Pancreas (tissue), 10 donors: ENCODE data around the gene DHX32. TPM values are rescaled to one million over a fixed set of nuclear protein-coding genes. Genes with fewer than 3 reads are reported as not detected.

Experiments used
- ATAC-seq, 4 donors: fragments of 200-7000 bp; cut with Tn5 transposase; one replicate each; pipeline versions ENCODE4 v1.8.0 to v1.9.1; 2020; ENCODE audit warnings: mild to moderate bottlenecking in 4 of 4, moderate library complexity in 4 of 4
- DNase-seq, 6 donors: peaks; one replicate each; pipeline ENCODE4 v3.0.0-alpha.2; 2020
- FAIRE-seq: peaks from 2 replicates; lab custom pipeline; 2012; peaks lifted over from hg19 to GRCh38; lab: Jason Lieb, UNC
- H3K27ac ChIP-seq, 4 donors: fragments of 200-600 bp; sonication (generic); 1 replicate in 3 of 4; 2 replicates in 1 of 4; pipeline versions ENCODE4 v1.5.0 to v1.8.0; 2020
- H3K27me3 ChIP-seq, 4 donors: fragments of 200-600 bp; one replicate each; pipeline ENCODE4 v1.8.0; 2021
- H3K36me3 ChIP-seq, 3 donors: fragments of 200-600 bp; sonication (generic) in 1 of 3; one replicate each; pipeline versions ENCODE4 v1.5.0 to v1.8.0; 2020 to 2021
- H3K4me1 ChIP-seq, 3 donors: fragments of 200-600 bp; one replicate each; pipeline ENCODE4 v1.8.0; 2021
- H3K4me3 ChIP-seq, 4 donors: fragments of 200-600 bp; sonication (generic) in 2 of 4; one replicate each; pipeline versions ENCODE4 v1.5.0 to v1.8.0; 2020 to 2021
- H3K9me3 ChIP-seq, 4 donors: fragments of 200-600 bp; one replicate each; pipeline ENCODE4 v1.8.0; 2021
- WGBS, 2 donors: extraction: QIAGEN DNeasy Blood & Tissue Kit; methylation state at CpG; one replicate each; pipeline ENCODE4 v1.1.7; 2013; 5-methylcytosine and 5-hydroxymethylcytosine counted together
- intact Hi-C, 3 donors: fragments of 100-400 bp; cut with DNase I; formaldehyde crosslinking; loops; one replicate each; pipeline versions ENCODE4 v1.11.1 to v1.14.2; 2022
- polyA plus RNA-seq, 2 donors: library from polyadenylated mRNA; stranded (reverse); fragments of 200-250 nt; gene quantifications; one replicate each; pipeline ENCODE4 v1.2.3, GENCODE V29; 2013
- total RNA-seq, 6 donors: library from RNA; stranded (reverse); fragmentation: NEBNext Ultra II Directional in 4 of 6; extraction: Animal tissue kit (Norgen Biotek cat#: 25700) in 4 of 6; gene quantifications; one replicate each; pipeline versions ENCODE4 v1.2.1 to v1.2.4, GENCODE V29; 2021 to 2023
- TF ChIP-seq, protein P1 (sequence below), 4 donors: fragments of 200-600 bp; sonication (generic) in 3 of 4; IDR thresholded peaks; one replicate each; pipeline versions ENCODE4 v1.5.0 to v1.8.0; 2021; ENCODE audit warnings: antibody characterized with exemption in 4 of 4
- donor health status: healthy with polysubstance abuse.
- donor health status: DM: no; HTN: no; CAD: no; lungs with moderate emphysema.
- donor health status: DM: no; HTN: no; CAD: no.
- donor health status: control.
- donor health status: control.
- donor health status: Bipolar disorder and iron deficiency.
- donor health status: DM: yes; HTN: yes; CAD: no.
- donor health status: DM: no; HTN: no; CAD: no.
- donor health status: DM: no; HTN: no; CAD: no.
- donor health status: DM: yes; HTN: yes; CAD: no.

DHX32 gene
- total and polyA plus RNA-seq, 8 donors: 16.9 to 33.1 (median 24.1) TPM

DNA sequence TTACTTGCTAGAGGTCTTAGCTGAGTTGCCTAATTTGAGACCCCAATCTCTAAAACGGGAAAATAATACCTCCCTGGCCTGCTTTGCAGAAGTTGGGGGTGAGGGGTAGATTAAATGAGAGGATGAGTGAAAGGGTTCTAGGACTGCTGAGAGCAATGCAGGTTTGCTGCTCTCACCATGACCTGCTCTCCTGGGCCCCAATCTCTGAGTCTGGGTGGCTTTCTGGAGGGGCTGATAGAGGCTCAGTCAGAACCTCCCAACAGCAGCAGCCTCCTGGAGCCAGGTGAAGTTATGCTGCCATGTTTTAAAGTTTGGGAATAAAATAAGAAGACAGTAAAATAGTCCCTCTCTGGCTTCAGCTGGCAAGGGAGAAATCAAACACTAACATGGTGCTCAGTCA lies 65.3 kb downstream of the DHX32 start:
- ATAC-seq (no peak), DNase-seq (no peak), FAIRE-seq (no peak)
- 0 to 52% methylated on average over 1 of the region's 1 CpG for WGBS, 2 donors
- Histone ChIP-seq H3K36me3 (peaks cover 0 to 8% (median 0%) of the 10 kb centered on the region in 3 donors), H3K27ac (no peak overlapping the region), H3K4me1 (peaks cover 7 to 10% (median 10%) of the 10 kb centered on the region in 3 donors), H3K4me3 (no peak overlapping the region), H3K27me3 (no peaks in the 10 kb centered on the region), H3K9me3 (no peaks in the 10 kb centered on the region)
- TF ChIP-seq, protein P1, sequence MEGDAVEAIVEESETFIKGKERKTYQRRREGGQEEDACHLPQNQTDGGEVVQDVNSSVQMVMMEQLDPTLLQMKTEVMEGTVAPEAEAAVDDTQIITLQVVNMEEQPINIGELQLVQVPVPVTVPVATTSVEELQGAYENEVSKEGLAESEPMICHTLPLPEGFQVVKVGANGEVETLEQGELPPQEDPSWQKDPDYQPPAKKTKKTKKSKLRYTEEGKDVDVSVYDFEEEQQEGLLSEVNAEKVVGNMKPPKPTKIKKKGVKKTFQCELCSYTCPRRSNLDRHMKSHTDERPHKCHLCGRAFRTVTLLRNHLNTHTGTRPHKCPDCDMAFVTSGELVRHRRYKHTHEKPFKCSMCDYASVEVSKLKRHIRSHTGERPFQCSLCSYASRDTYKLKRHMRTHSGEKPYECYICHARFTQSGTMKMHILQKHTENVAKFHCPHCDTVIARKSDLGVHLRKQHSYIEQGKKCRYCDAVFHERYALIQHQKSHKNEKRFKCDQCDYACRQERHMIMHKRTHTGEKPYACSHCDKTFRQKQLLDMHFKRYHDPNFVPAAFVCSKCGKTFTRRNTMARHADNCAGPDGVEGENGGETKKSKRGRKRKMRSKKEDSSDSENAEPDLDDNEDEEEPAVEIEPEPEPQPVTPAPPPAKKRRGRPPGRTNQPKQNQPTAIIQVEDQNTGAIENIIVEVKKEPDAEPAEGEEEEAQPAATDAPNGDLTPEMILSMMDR (IDR thresholded peaks at IDR 0.05): no peak
- intact Hi-C loops: no loop called here

DNA sequence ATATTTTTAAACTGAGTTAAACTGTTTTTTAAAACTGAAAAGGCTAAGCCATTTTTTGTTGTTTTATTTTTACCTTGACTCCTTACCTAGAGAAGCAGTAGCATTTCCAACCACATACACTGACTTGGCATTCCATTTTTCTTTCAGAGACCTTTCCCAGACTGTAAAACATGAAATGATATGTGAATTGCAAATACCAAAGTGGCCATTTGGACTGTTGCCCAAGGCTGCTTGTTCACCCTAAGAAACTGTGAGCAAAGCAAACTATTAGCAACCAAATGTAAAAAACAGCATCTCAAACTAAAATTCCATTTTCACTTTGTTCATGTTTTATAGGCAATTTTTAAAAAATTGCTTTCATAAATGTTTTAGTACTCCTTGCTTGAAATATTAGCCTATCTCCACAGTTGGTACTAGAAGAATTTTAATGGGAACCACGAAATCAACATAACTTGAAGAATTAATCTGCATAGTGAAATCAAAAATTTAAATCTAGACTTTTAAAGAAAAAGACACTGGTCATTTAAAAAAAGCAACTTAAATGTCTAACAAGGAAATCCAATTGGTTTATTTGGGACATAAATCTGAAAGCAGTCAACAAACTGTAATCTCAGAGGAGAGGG lies 68.9 kb downstream of the DHX32 start:
- DNase-seq: peak in 2 of 6 donors; percentile 27 to 38

GRCh38 chr10:125811251-125811650 lies 69.8 kb downstream of the DHX32 start:
- H3K36me3 ChIP-seq: peaks cover 0 to 14% (median 0%) of the 10 kb centered on the region in 3 donors
- TF ChIP-seq, protein P1 (IDR thresholded peaks at IDR 0.05): no peak
- ATAC-seq (no peak), DNase-seq (no peak), FAIRE-seq (no peak)
- no peaks in the 10 kb centered on the region for H3K27me3 ChIP-seq
- H3K4me1 ChIP-seq: peaks cover 7 to 10% (median 10%) of the 10 kb centered on the region in 3 donors
- no peak overlapping the region for H3K27ac ChIP-seq
- no peaks in the 10 kb centered on the region for H3K9me3 ChIP-seq
- WGBS, 2 donors: 91 to 100% methylated on average over 1 of the region's 1 CpG
- no peak overlapping the region for H3K4me3 ChIP-seq
- intact Hi-C loops: no loop called here

More for the DNA sequence above, 68.9 kb downstream of the DHX32 start:
- peak in 2 of 4 donors; percentile 40 to 66 for ATAC-seq
- Histone ChIP-seq H3K4me1 (peaks cover 7 to 10% (median 10%) of the 10 kb centered on the region in 3 donors), H3K4me3 (no peak overlapping the region), H3K9me3 (no peaks in the 10 kb centered on the region), H3K36me3 (peaks cover 0 to 8% (median 0%) of the 10 kb centered on the region in 3 donors), H3K27ac (no peak overlapping the region), H3K27me3 (no peaks in the 10 kb centered on the region)
- no peak for FAIRE-seq
- WGBS, 2 donors: 48 to 55% methylated on average over 1 of the region's 1 CpG
- TF ChIP-seq, protein P1 (IDR thresholded peaks at IDR 0.05): no peak
- intact Hi-C loops: no loop called here

- TF ChIP-seq, protein P1 (IDR thresholded peaks at IDR 0.05): no peak
- no peaks in the 10 kb centered on the region for H3K9me3 ChIP-seq
- no peak for DNase-seq
- no peaks in the 10 kb centered on the region for H3K27me3 ChIP-seq
- 89 to 100% methylated on average over 1 of the region's 1 CpG for whole genome bisulfite sequencing, 2 donors
- intact Hi-C loops: no loop called here
- ATAC-seq: no peak
- no peak overlapping the region for H3K27ac ChIP-seq
- peaks cover 7 to 10% (median 10%) of the 10 kb centered on the region in 3 donors for H3K4me1 ChIP-seq
- no peak for FAIRE-seq
- peaks cover 0 to 17% (median 3%) of the 10 kb centered on the region in 3 donors for H3K36me3 ChIP-seq
- H3K4me3 ChIP-seq: no peak overlapping the region
These were observed 73.0 kb downstream of the DHX32 start for GRCh38 chr10:125808047-125808446.

GRCh38 chr10:125802739-125803138 lies 78.4 kb downstream of the DHX32 start:
- Histone ChIP-seq H3K36me3 (peaks cover 0 to 17% (median 3%) of the 10 kb centered on the region in 3 donors), H3K9me3 (no peaks in the 10 kb centered on the region), H3K4me1 (peaks cover 7 to 12% (median 10%) of the 10 kb centered on the region in 3 donors), H3K27ac (no peak overlapping the region), H3K4me3 (no peak overlapping the region), H3K27me3 (no peaks in the 10 kb centered on the region)
- intact Hi-C loops: no loop called here
- no peak for ATAC-seq
- DNase-seq: no peak
- TF ChIP-seq, protein P1 (IDR thresholded peaks at IDR 0.05): no peak
- 96 to 97% methylated on average over 7 of the region's 7 CpGs for WGBS, 2 donors
- FAIRE-seq: no peak
